ENCODE data around the gene SNRPA.

SNRPA gene

GRCh38 chr19:40717325-40717879 lies 33.6 kb upstream of the SNRPA start:
- TF ChIP-seq FOXM1 (IDR thresholded peaks at IDR 0.05; ENCODE audit: borderline replicate concordance, low read depth) (no peak), YY1 (IDR thresholded peaks at IDR 0.05; ENCODE audit: low read depth) (no peak), RAD21 (IDR thresholded peaks at IDR 0.05; ENCODE audit: low read depth) (no peak), EP300 (IDR thresholded peaks at IDR 0.05; ENCODE audit: borderline replicate concordance) (no peak), ZBTB7A (IDR thresholded peaks at IDR 0.05; ENCODE audit: low read depth) (no peak), USF1 (IDR thresholded peaks at IDR 0.05) (no peak), EGR1 (IDR thresholded peaks at IDR 0.05) (no peak), NFIC (IDR thresholded peaks at IDR 0.05) (no peak)

- no peak for TF ChIP-seq YY1 (IDR thresholded peaks at IDR 0.05; ENCODE audit: low read depth)
- TF ChIP-seq RAD21 (IDR thresholded peaks at IDR 0.05; ENCODE audit: low read depth) = no peak
- no peak for TF ChIP-seq ZBTB7A (IDR thresholded peaks at IDR 0.05; ENCODE audit: low read depth)
- TF ChIP-seq TEAD4 (IDR thresholded peaks at IDR 0.05) = no peak
- TF ChIP-seq TCF12 (IDR thresholded peaks at IDR 0.05; ENCODE audit: low read depth) = no peak
- no peak for TF ChIP-seq CEBPB (IDR thresholded peaks at IDR 0.05)
- no peak for TF ChIP-seq MAX (IDR thresholded peaks at IDR 0.05)
- no peak for TF ChIP-seq TAF1 (IDR thresholded peaks at IDR 0.05; ENCODE audit: low read depth)
- TF ChIP-seq USF1 (IDR thresholded peaks at IDR 0.05) = no peak
- TF ChIP-seq EGR1 (IDR thresholded peaks at IDR 0.05) = no peak
- TF ChIP-seq FOXM1 (IDR thresholded peaks at IDR 0.05; ENCODE audit: borderline replicate concordance, low read depth) = no peak
- TF ChIP-seq CREB1 (IDR thresholded peaks at IDR 0.05; ENCODE audit: low read depth) = no peak
- TF ChIP-seq REST (IDR thresholded peaks at IDR 0.05; ENCODE audit: low read depth) = no peak
- TF ChIP-seq NFIC (IDR thresholded peaks at IDR 0.05) = no peak
- no peak for TF ChIP-seq EP300 (IDR thresholded peaks at IDR 0.05; ENCODE audit: borderline replicate concordance)
These were observed 32.9 kb upstream of the SNRPA start for GRCh38 chr19:40717880-40718773.

- TF ChIP-seq TAF1 (IDR thresholded peaks at IDR 0.05; ENCODE audit: low read depth) (no peak), ZBTB7A (IDR thresholded peaks at IDR 0.05; ENCODE audit: low read depth) (peak; percentile 82; the same call in 1 of the 2 replicates), RAD21 (IDR thresholded peaks at IDR 0.05; ENCODE audit: low read depth) (peak; percentile 24; the same call in 1 of the 2 replicates), TCF12 (IDR thresholded peaks at IDR 0.05; ENCODE audit: low read depth) (peak; percentile 86), EP300 (IDR thresholded peaks at IDR 0.05; ENCODE audit: borderline replicate concordance) (peak; percentile 66; the same call in 1 of the 2 replicates), USF1 (IDR thresholded peaks at IDR 0.05) (peak; percentile 92), EGR1 (IDR thresholded peaks at IDR 0.05) (no peak), NFIC (IDR thresholded peaks at IDR 0.05) (peak; percentile 53; the same call in 1 of the 2 replicates), YY1 (IDR thresholded peaks at IDR 0.05; ENCODE audit: low read depth) (no peak), MAX (IDR thresholded peaks at IDR 0.05) (peak; percentile 89), CREB1 (IDR thresholded peaks at IDR 0.05; ENCODE audit: low read depth) (no peak)
These were observed 32.1 kb upstream of the SNRPA start for GRCh38 chr19:40718774-40719391.

- TF ChIP-seq CEBPB (IDR thresholded peaks at IDR 0.05) = no peak
- no peak for TF ChIP-seq TAF1 (IDR thresholded peaks at IDR 0.05; ENCODE audit: low read depth)
- no peak for TF ChIP-seq CREB1 (IDR thresholded peaks at IDR 0.05; ENCODE audit: low read depth)
- TF ChIP-seq EGR1 (IDR thresholded peaks at IDR 0.05) = no peak
- no peak for TF ChIP-seq USF1 (IDR thresholded peaks at IDR 0.05)
- TF ChIP-seq NFIC (IDR thresholded peaks at IDR 0.05) = no peak
- no peak for TF ChIP-seq TEAD4 (IDR thresholded peaks at IDR 0.05)
- no peak for TF ChIP-seq ZBTB7A (IDR thresholded peaks at IDR 0.05; ENCODE audit: low read depth)
- TF ChIP-seq REST (IDR thresholded peaks at IDR 0.05; ENCODE audit: low read depth) = no peak
- TF ChIP-seq YY1 (IDR thresholded peaks at IDR 0.05; ENCODE audit: low read depth) = no peak
- TF ChIP-seq RAD21 (IDR thresholded peaks at IDR 0.05; ENCODE audit: low read depth) = no peak
- TF ChIP-seq MAX (IDR thresholded peaks at IDR 0.05) = no peak
- TF ChIP-seq TCF12 (IDR thresholded peaks at IDR 0.05; ENCODE audit: low read depth) = no peak
- TF ChIP-seq EP300 (IDR thresholded peaks at IDR 0.05; ENCODE audit: borderline replicate concordance) = no peak
- TF ChIP-seq FOXM1 (IDR thresholded peaks at IDR 0.05; ENCODE audit: borderline replicate concordance, low read depth) = no peak
These were observed 31.5 kb upstream of the SNRPA start for GRCh38 chr19:40719414-40719894.

All from Ishikawa (cell line).